ENCODE measurements around the gene ATAD5. TPM values are rescaled to one million over a fixed set of nuclear protein-coding genes. Genes with fewer than 3 reads are reported as not detected.

The ATAD5 gene
- polyA plus RNA-seq, 1 of the 3 experiments (the other 2 are of a cell fraction) = 0.66 TPM

GRCh38 chr17:30832438-30833124, 815 bp downstream of the ATAD5 start (continued):
- TF ChIP-seq, protein P1, sequence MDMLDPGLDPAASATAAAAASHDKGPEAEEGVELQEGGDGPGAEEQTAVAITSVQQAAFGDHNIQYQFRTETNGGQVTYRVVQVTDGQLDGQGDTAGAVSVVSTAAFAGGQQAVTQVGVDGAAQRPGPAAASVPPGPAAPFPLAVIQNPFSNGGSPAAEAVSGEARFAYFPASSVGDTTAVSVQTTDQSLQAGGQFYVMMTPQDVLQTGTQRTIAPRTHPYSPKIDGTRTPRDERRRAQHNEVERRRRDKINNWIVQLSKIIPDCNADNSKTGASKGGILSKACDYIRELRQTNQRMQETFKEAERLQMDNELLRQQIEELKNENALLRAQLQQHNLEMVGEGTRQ (IDR thresholded peaks at IDR 0.05; ENCODE audit: borderline replicate concordance, low read depth, low read length) = no peak
- TF ChIP-seq CTCF (IDR thresholded peaks at IDR 0.05) (no peak), SMC3 (IDR thresholded peaks at IDR 0.05; ENCODE audit: low read depth, low read length) (no peak), MXI1 (IDR thresholded peaks at IDR 0.05; ENCODE audit: low read depth, low read length) (no peak), NFIC (IDR thresholded peaks at IDR 0.05; ENCODE audit: borderline replicate concordance) (no peak), SIN3A (IDR thresholded peaks at IDR 0.05; ENCODE audit: borderline replicate concordance, low read depth, low read length) (no peak), EP300 (IDR thresholded peaks at IDR 0.05; ENCODE audit: borderline replicate concordance in 1 of 2, low read depth in 1 of 2, low read length in 1 of 2) (no peak), YY1 (IDR thresholded peaks at IDR 0.05; ENCODE audit: low read depth) (no peak)

- no peak overlapping the region for H2AFZ ChIP-seq (ENCODE audit: low read depth)
- ChIA-PET CTCF (interaction anchor here (0.7 to 1.0 kb wide), 3 partner anchors 12 to 121 kb away, joined by 3 read pairs; no protein-coding TSS in a partner anchor), POLR2A (no interaction called here)
- no peaks in the 10 kb centered on the region for H3F3A ChIP-seq (replicated peaks; ENCODE audit: insufficient read depth)
- H3K79me2 ChIP-seq (ENCODE audit: insufficient read depth) = peaks cover 24% of the 10 kb centered on the region
- no peaks in the 10 kb centered on the region for H3K9me3 ChIP-seq
- H3K27me3 ChIP-seq (ENCODE audit: insufficient read depth) = no peaks in the 10 kb centered on the region
- DNase-seq = no peak
- no peak overlapping the region for H3K27ac ChIP-seq (ENCODE audit: low read depth in 2 of 2, low read length in 1 of 2)
- no peaks in the 10 kb centered on the region for H3K4me1 ChIP-seq (ENCODE audit: control insufficient read depth in 1 of 2, insufficient read depth in 2 of 2, low read depth in 1 of 2, low read length in 1 of 2)
- H3K36me3 ChIP-seq (replicated peaks in 1 of 2; ENCODE audit: control insufficient read depth in 1 of 2, insufficient read depth in 2 of 2, low read length in 1 of 2) = peaks cover 17 to 25% of the 10 kb centered on the region in 2 experiments
- 95% methylated on average over 5 of the region's 5 CpGs for WGBS (ENCODE audit: low lambda C conversion rate)
- TF ChIP-seq NRF1 (IDR thresholded peaks at IDR 0.05; ENCODE audit: low read depth, low read length) = no peak
- H3K9me2 ChIP-seq = no peaks in the 10 kb centered on the region
- no peak overlapping the region for H3K4me2 ChIP-seq
- no peak overlapping the region for H3K9ac ChIP-seq
- H3K4me3 ChIP-seq (ENCODE audit: low read depth in 2 of 2, low read length in 1 of 2) = no peak overlapping the region
- no peaks in the 10 kb centered on the region for H4K20me1 ChIP-seq (ENCODE audit: insufficient read depth)
These were observed 6.5 kb downstream of the ATAD5 start for GRCh38 chr17:30838202-30838807.

DNA sequence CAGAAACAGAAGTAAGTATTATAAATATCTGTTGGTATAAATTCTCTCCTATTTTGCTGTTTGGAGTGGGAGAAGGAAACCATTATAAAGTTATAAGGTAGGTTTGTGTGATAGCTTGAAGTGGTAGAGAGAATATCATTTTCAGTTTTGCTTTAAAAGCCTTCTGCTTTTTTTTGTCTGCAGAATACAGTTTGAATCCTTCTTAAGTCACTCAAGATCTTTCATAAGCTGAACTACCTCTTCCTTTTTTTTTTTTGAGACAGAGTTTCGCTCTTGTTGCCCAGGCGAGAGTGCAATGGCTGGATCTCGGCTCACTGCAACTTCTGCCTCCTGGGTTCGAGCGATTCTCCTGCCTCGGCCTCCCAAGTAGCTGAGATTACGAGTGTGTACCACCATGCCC, 9.0 kb downstream of the ATAD5 start:
- Histone ChIP-seq H3K4me2 (no peak overlapping the region), H4K20me1 (ENCODE audit: insufficient read depth) (no peaks in the 10 kb centered on the region), H3K4me1 (ENCODE audit: control insufficient read depth in 1 of 2, insufficient read depth in 2 of 2, low read depth in 1 of 2, low read length in 1 of 2) (no peaks in the 10 kb centered on the region), H3F3A (replicated peaks; ENCODE audit: insufficient read depth) (peaks cover 3% of the 10 kb centered on the region), H3K36me3 (replicated peaks in 1 of 2; ENCODE audit: control insufficient read depth in 1 of 2, insufficient read depth in 2 of 2, low read length in 1 of 2) (peaks cover 15 to 29% of the 10 kb centered on the region in 2 experiments), H3K9ac (no peak overlapping the region), H2AFZ (ENCODE audit: low read depth) (no peak overlapping the region), H3K9me2 (no peaks in the 10 kb centered on the region), H3K4me3 (ENCODE audit: low read depth in 2 of 2, low read length in 1 of 2) (no peak overlapping the region), H3K9me3 (no peaks in the 10 kb centered on the region), H3K27ac (ENCODE audit: low read depth in 2 of 2, low read length in 1 of 2) (no peak overlapping the region), H3K79me2 (ENCODE audit: insufficient read depth) (no peaks in the 10 kb centered on the region), H3K27me3 (ENCODE audit: insufficient read depth) (no peaks in the 10 kb centered on the region)
- CTCF ChIA-PET = interaction anchor here (1.2 kb wide), 2 partner anchors 9 to 15 kb away, joined by 3 to 4 read pairs; partner anchors contain the start of gene ATAD5
- TF ChIP-seq, protein P2, sequence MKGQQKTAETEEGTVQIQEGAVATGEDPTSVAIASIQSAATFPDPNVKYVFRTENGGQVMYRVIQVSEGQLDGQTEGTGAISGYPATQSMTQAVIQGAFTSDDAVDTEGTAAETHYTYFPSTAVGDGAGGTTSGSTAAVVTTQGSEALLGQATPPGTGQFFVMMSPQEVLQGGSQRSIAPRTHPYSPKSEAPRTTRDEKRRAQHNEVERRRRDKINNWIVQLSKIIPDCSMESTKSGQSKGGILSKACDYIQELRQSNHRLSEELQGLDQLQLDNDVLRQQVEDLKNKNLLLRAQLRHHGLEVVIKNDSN (IDR thresholded peaks at IDR 0.05; ENCODE audit: borderline replicate concordance, low read depth) = no peak
- no peak for DNase-seq
- POLR2A ChIA-PET = no interaction called here
- 94% methylated on average over 7 of the region's 7 CpGs for WGBS (ENCODE audit: low lambda C conversion rate)

Measured in SK-N-SH (cell line).